ENCODE measurements around the gene FAM98A.

The FAM98A gene

DNA sequence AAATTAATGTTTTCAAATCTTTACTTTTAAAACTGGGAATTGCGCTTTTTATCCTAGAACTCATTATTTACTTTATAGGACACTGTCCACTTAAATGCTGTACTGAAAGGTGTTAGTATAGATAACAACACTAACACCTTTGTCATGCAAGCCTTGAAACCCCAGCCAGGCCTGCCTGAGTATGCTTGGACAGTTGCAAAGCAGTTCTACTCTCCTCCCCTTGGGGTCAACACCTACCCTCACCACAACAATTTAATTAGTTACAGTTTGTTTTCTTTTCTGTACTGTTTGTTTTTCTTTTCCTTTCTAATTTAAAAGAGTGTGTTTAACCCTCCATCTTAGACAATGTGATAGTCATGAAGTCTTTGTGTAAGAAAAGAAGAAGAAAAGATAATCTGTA lies 18.9 kb upstream of the FAM98A start:
- TF ChIP-seq POLR2AphosphoS5 (IDR thresholded peaks at IDR 0.05; ENCODE audit: low read depth, low read length) (no peak), FOXP2 (optimal IDR thresholded peaks at IDR 0.05; ENCODE audit: borderline replicate concordance, extremely low read depth, extremely low read length, insufficient read depth) (no peak), TAF1 (IDR thresholded peaks at IDR 0.05; ENCODE audit: borderline replicate concordance, insufficient read depth, low read length) (no peak), SIN3A (IDR thresholded peaks at IDR 0.05; ENCODE audit: borderline replicate concordance, insufficient read depth, low read length) (no peak)
- TF ChIP-seq, protein P1, sequence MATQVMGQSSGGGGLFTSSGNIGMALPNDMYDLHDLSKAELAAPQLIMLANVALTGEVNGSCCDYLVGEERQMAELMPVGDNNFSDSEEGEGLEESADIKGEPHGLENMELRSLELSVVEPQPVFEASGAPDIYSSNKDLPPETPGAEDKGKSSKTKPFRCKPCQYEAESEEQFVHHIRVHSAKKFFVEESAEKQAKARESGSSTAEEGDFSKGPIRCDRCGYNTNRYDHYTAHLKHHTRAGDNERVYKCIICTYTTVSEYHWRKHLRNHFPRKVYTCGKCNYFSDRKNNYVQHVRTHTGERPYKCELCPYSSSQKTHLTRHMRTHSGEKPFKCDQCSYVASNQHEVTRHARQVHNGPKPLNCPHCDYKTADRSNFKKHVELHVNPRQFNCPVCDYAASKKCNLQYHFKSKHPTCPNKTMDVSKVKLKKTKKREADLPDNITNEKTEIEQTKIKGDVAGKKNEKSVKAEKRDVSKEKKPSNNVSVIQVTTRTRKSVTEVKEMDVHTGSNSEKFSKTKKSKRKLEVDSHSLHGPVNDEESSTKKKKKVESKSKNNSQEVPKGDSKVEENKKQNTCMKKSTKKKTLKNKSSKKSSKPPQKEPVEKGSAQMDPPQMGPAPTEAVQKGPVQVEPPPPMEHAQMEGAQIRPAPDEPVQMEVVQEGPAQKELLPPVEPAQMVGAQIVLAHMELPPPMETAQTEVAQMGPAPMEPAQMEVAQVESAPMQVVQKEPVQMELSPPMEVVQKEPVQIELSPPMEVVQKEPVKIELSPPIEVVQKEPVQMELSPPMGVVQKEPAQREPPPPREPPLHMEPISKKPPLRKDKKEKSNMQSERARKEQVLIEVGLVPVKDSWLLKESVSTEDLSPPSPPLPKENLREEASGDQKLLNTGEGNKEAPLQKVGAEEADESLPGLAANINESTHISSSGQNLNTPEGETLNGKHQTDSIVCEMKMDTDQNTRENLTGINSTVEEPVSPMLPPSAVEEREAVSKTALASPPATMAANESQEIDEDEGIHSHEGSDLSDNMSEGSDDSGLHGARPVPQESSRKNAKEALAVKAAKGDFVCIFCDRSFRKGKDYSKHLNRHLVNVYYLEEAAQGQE (IDR thresholded peaks at IDR 0.05; ENCODE audit: insufficient read depth in 1 of 2, low read depth in 2 of 2, low read length in 2 of 2) = no peak

DNA sequence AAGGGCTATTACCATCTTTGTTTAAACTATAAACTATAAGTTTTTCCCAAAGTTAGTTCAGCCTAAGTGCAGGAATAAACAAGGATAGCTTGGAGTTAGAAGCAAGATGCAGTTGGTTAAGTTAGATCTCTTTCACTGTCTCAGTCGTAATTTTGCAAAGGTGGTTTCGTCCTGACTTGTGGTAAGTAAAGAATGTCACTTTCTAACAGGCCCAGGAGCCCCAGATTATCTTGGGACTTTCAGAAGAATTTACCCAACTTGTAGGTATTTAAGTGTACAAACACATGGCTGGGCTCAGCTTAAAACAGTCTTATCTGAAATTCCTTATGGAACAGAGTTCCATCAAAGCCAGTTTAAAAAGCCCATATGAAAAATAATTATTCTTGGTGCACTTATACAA lies 18.3 kb upstream of the FAM98A start:
- no peak for TF ChIP-seq FOXP2 (optimal IDR thresholded peaks at IDR 0.05; ENCODE audit: borderline replicate concordance, extremely low read depth, extremely low read length, insufficient read depth)
- no peak for TF ChIP-seq SIN3A (IDR thresholded peaks at IDR 0.05; ENCODE audit: borderline replicate concordance, insufficient read depth, low read length)
- no peak for TF ChIP-seq TAF1 (IDR thresholded peaks at IDR 0.05; ENCODE audit: borderline replicate concordance, insufficient read depth, low read length)
- TF ChIP-seq, protein P1 (IDR thresholded peaks at IDR 0.05; ENCODE audit: insufficient read depth in 1 of 2, low read depth in 2 of 2, low read length in 2 of 2) = no peak
- no peak for TF ChIP-seq POLR2AphosphoS5 (IDR thresholded peaks at IDR 0.05; ENCODE audit: low read depth, low read length)

DNA sequence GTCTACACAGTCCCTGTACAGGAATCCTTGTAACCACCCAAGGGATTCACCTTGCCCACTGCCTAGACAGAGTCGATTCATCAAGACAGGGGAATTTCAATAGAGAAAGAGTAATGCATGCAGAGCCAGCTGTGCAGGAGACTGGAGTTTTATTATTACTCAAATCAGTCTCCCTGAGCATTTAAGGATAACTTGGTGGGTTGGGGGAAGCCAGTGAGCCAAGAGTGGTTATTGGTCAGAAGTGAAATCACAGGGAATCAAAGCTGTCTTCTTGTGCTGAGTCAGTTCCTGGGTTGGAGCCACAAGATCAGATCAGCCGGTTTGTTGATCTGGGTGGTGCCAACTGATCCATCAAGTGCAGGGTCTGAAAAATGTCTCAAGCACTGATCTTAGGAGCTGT lies 17.8 kb upstream of the FAM98A start:
- no peak for TF ChIP-seq TAF1 (IDR thresholded peaks at IDR 0.05; ENCODE audit: borderline replicate concordance, insufficient read depth, low read length)
- no peak for TF ChIP-seq SIN3A (IDR thresholded peaks at IDR 0.05; ENCODE audit: borderline replicate concordance, insufficient read depth, low read length)
- TF ChIP-seq POLR2AphosphoS5 (IDR thresholded peaks at IDR 0.05; ENCODE audit: low read depth, low read length) = no peak
- TF ChIP-seq, protein P1 (IDR thresholded peaks at IDR 0.05; ENCODE audit: insufficient read depth in 1 of 2, low read depth in 2 of 2, low read length in 2 of 2) = no peak
- TF ChIP-seq FOXP2 (optimal IDR thresholded peaks at IDR 0.05; ENCODE audit: borderline replicate concordance, extremely low read depth, extremely low read length, insufficient read depth) = no peak

DNA sequence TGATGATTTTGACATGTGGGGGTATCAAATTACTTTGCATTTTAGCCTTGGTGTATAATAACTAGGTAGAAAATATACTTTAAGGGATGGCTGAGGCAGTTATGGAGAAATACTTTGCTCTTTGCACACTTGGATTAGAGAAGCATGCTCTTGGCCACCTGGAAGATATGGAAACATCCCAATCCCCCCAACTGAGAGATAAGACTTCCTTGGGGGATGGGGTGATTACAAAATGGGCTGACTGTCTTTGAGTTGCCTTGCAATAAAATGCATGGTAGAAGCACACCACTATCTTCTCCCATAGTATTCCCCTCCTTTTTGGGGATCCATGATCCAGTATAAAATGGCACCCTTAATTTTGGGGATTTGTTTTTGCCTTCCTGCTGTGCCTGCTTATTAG lies 15.1 kb upstream of the FAM98A start:
- TF ChIP-seq TAF1 (IDR thresholded peaks at IDR 0.05; ENCODE audit: borderline replicate concordance, insufficient read depth, low read length) = no peak
- no peak for TF ChIP-seq POLR2AphosphoS5 (IDR thresholded peaks at IDR 0.05; ENCODE audit: low read depth, low read length)
- TF ChIP-seq FOXP2 (optimal IDR thresholded peaks at IDR 0.05; ENCODE audit: borderline replicate concordance, extremely low read depth, extremely low read length, insufficient read depth) = no peak
- no peak for TF ChIP-seq SIN3A (IDR thresholded peaks at IDR 0.05; ENCODE audit: borderline replicate concordance, insufficient read depth, low read length)
- TF ChIP-seq, protein P1 (IDR thresholded peaks at IDR 0.05; ENCODE audit: insufficient read depth in 1 of 2, low read depth in 2 of 2, low read length in 2 of 2) = no peak

DNA sequence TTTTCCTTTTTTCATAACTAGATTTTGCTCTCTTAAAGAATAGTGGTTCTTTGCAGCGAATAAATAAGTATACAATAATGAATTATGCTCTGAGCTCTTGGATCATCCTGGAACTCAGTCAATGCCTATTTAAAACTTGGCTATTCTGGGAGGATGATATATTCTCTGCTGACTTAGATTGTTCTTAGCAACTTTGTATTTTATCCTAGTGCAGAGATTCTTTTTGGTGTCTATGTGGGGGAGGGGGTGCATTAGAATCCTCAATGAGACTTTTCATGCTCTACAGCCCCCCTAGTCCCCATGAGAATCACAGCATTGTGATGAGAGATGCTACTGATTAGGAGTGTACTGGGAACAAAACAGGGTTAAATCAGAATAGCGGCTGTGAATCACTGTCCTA lies 8.8 kb upstream of the FAM98A start:
- no peak for TF ChIP-seq POLR2AphosphoS5 (IDR thresholded peaks at IDR 0.05; ENCODE audit: low read depth, low read length)
- no peak for TF ChIP-seq TAF1 (IDR thresholded peaks at IDR 0.05; ENCODE audit: borderline replicate concordance, insufficient read depth, low read length)
- TF ChIP-seq, protein P1 (IDR thresholded peaks at IDR 0.05; ENCODE audit: insufficient read depth in 1 of 2, low read depth in 2 of 2, low read length in 2 of 2) = no peak
- no peak for TF ChIP-seq SIN3A (IDR thresholded peaks at IDR 0.05; ENCODE audit: borderline replicate concordance, insufficient read depth, low read length)
- TF ChIP-seq FOXP2 (optimal IDR thresholded peaks at IDR 0.05; ENCODE audit: borderline replicate concordance, extremely low read depth, extremely low read length, insufficient read depth) = no peak
